GM21529 (cell line): ENCODE measurements around the gene SUSD2.

Experiments
- ATAC-seq: cut with Tn5 transposase; IDR thresholded peaks from one replicate; pipeline ENCODE4 v1.9.1; 2021; ENCODE audit not compliant: unreplicated experiment

The SUSD2 gene

DNA sequence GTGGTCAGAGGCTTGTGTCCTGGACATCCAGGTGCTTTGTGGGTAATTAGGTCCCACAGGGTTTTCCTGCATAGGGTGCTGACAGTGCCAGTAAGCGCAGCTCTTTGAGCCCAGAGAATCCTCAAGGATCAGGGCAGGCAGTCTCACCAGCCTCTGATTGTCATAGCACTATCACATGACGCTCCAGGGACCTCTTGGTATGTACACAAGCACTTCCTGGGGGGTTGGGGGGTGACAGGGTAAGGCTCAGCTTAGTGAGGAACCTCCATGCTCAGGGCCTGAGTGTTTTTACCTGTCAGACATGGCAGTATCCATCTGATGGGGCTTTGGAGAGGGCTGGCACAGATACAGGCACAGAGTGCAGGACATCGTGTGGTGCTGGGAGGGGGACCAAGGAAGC is 27.9 kb upstream of the SUSD2 start:
- ATAC-seq, result no peak

DNA sequence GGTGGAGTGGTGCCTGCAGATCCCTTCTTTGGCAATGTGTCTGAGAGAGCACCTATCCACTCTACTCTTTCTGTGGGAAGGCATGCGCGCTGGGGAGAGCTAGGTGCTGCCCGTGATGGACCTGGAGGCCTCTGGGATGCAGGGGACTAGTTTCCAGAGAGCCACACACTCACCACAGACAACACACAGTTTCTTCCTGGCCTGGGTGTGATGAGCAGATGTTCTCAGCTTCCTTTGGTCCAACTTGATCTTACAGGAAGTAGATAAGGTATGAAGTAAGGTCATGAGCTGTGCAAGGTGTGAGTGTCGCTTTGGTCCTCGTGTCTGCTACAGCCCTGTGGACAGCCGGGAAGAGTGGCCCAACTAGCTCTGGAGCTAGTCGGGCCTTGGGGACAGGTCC is 27.3 kb upstream of the SUSD2 start:
- no peak for ATAC-seq

DNA sequence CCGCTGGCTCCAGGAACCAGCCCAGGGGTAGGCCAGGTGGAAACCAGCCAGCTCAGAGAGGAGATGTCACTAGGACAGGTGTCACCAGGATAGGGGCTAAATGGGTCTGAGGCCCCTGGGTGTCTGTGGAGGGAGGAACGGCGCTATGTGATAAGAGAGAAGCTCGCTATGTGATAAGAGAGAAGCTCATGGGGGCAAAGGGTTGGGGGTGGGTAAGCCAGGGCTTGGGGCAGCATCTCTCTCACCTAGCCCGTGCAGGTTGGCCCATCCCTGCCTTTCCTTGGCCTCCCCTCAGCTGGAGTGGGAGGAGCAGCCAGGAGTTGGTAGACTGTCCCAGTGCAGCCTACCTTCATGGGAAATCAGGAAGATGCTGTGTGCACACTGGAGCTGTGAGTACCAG is 26.5 kb upstream of the SUSD2 start:
- no peak for ATAC-seq

DNA sequence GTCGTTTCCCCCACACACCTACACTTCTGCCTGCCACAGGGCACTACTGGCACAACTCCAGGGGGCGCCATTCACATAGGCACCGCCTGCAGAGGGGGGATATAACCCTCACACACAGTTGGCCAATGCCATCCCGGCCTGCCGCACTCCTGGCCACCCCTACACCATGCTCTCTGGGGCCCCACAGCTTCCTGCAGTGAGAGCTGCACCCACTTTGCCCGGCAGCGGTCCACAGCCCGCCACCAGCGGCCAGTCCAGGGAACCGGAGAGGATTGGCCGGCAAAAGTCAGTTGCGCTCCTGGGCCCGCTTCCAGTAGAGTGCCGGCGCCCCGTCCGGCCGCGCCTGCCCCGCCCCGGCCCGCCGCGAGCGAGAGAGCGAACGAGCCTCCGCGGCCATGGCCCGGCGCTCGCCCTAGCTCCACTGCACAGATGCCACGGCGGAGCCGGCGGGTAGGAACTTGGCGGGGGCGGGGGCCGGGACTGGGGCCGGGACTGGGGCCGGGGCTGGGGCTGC is 25.6 kb upstream of the SUSD2 start:
- ATAC-seq, result peak; percentile 36

DNA sequence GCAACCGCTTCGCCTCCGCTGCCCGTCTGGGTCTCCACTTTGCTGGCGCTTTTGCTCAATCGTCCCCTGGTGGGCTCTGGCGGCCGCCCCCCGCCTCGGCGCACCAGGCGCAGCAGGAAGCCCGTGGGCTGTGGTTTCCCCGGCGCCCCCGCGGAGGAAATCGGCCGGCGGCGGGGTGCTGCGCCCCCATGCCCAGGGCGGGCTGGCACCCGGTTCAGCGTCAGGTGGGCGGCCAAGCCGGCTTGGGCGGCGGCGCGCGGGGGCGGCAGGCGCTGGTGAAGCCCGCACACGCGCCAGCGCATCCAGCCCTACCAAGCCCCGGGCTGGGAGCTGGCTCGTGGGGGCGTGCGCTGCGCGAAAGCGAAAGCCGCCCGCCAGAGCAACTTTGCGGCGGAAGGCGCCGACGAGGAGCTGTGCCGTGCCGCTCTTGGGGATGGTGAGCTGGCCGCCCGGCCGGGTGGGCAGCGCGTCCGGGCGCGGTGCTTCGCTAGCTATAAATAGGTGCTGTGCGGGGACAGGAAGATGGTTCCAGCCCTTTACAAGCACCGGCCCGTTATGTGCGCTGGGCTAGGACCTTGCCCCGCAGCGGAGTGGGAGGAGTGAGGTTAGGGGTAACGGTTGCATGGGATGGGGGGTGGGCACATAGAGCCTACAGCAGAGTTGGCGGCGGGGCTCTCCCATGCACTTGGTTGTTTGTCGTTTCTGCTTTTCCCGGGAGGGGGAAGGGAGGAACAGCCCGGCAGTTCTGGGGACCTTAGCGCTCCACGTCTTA is 25.0 kb upstream of the SUSD2 start:
- ATAC-seq, result peak; percentile 35

DNA sequence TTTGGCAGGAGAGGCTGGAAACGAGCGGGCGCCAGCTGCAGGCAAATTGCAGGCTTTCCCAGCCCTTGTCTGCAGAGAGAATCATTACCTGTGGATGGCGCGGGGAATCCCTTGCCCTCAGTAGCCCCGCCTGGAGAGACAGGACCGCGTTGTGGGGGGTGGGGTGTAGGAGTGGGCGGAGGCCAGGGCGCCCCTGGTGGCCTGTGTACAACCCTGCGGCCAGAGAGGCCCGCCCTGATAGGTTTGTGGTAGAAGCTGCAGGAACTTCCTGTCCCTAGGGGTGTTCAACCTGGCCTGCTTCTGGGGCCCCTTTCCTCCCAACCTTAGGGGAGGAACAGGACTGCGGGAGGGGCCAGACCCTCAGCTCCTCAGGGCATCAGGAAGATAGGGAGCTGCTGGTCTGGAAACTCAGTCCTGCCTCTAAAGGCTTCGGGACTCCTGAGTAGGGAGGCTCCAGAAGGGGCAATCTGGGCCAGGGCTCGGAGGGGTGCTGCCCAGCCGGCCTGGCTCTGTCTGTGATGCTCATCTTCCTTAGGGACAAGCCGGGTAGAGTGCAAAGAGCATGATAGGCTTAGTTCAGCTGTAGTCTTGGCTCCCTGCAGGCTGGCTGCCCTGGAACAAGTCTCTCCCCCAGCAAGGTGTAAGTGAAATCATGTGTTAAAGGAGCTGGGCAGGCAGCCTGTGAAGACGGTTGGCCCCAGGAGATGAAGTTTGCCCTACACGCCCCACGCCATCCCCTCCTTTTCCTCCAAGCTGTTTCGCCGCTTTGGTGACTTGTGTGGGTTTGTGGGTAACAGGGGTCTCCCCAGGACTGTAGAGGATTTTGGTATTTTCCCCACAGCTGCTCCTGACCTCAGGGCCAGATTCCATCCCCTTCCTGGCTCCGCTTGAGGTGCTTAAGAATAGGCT is 24.1 kb upstream of the SUSD2 start:
- ATAC-seq, result peak; percentile 79

DNA sequence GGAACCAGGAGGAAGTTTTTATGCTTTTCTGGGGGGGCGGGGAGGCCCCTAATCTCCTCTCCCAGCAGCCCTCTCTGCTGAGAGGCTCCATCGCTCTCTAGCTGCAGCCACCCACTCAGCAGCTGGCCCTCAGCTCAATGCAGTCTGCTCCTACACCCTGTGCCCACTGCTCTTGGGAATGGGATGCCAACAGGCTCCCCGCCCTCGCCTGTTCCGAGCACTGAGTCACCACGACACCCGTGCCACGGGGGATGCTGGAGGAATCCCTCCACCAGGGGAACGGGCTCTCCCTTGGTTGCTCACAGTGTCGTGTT is 23.5 kb upstream of the SUSD2 start:
- ATAC-seq, result no peak

DNA sequence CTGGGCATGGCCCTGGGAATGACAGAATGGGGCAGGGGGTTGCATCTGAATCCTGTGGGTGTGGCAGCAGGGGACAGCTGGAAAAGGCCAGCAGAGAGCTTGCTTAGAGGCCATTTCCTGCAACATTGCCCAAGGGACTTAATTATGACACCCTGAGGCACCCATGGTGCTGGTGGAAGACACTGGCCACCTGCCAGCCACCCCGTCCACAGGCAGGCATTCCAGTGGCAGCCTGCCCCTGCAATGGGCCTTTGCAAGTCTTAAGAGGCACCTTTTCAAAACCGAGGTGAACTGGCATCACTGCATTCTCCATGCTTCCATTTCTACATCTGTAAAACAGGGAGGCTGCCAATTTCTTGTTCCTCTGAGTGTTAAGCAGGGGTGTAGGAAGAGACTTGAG is 21.6 kb upstream of the SUSD2 start:
- ATAC-seq, result no peak

DNA sequence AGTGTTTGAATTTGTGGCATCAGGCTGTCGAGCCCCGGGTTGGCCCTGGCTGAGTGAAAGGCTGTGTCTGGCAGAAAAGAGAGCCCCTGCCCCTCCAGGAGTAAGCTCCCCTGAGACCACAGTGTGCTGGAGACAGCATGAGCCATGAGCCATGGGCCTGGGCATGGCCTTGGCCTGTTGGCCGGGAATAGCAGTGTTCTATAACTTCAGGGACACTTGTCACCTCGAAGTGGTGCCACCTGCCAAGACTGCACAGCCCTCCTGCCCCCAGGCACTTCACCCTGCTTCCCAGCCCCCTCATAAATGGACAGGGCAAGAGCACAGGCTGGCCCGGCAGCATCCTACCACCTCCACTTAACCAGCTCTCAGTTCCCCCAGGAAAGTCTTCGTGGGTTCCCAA is 20.7 kb upstream of the SUSD2 start:
- ATAC-seq, result no peak

DNA sequence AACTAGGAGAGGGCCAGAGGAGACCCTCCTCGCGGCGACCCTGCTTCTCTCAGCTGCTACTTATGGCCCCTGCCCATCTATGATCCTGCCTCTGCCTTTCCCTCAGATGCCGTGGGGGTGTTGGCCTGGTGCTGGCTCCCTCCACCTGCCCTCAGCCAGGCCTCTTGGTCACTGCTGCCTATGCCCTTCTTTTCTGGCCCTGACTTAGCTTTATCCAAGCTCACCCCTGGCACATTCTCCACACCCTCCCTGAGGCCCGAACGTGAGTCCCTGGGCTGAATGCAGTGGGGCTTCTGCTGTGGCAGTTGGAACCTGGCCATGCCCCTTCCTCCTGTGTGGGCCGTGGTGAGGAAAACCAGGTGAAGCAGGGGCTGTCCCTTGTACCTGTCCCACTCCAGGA is 19.8 kb upstream of the SUSD2 start:
- no peak for ATAC-seq

DNA sequence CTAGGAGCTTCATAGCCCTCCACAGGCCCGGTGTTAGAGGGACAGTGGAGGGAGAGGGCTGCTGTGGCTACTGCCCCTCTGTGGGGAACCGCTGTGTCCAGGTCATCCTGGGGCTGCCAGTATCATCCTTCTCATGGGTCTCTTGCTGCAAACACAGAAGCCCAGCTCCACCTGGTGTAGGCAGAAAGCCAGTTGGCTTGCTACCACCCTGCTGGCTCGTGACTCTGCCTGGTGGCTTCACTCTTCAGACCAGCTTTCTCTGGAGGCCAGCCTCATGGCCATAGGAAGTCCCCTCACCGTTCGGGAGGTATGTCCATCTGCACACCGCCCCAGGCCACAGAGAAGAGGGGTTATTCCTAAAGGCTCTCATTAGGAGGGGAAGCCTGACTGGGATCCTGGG is 19.4 kb upstream of the SUSD2 start:
- ATAC-seq, result no peak

DNA sequence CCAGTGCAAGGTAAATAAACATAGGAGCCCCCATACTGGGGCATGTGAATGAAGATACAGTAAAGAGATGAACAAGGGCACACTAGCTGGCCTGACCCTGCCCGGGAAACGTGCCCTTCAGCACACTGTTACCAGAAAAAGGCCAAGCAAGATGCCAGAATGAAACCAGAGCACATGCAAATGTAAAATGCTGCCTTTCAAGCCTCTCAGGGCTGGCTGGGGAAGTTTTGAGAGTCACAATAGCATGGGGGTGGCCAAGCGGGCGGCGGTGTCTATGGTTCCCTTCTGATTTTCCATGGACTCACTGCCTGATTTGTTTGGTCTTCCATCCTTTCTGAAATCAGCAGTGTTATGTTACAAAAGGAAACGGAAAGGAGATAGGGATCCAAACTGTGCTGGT is 18.9 kb upstream of the SUSD2 start:
- no peak for ATAC-seq

DNA sequence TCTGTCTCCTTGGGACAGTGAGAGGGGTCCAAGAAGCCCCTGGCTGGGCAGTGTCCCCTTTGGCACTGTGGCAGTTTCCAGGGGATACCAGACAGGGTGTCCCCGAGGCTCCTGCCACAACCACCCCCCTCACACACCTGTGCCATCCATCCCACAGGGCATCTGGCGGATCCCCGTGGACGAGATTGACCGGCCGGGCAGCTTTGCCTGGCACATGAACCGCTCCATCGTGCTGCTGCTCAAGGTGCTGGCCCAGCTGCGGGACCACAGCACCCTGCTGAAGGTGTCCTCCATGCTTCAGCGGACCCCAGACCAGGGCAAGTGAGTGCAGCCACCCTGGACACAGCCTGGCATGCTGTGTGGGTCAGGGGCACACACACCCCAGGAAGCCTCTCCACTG is 17.0 kb upstream of the SUSD2 start:
- no peak for ATAC-seq

DNA sequence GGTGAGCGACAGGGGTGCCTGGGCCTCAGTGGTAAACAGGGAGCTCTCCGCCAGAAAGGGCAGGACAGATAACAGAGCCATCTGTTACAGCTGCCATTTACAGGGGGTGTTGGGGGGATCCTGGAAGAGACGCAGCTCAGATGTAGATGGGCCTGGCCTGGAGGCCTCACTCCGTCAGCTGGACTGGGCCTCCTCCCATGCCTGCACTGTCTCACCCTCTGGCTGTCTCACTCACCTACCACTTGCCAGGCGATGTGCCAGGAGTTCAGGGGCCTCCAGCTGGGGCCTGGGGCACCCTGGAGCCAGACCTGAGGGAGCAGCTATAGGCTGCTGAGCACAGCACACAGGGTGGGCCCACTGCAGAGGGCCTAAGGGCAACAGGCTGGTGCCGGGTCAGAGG is 16.3 kb upstream of the SUSD2 start:
- no peak for ATAC-seq

DNA sequence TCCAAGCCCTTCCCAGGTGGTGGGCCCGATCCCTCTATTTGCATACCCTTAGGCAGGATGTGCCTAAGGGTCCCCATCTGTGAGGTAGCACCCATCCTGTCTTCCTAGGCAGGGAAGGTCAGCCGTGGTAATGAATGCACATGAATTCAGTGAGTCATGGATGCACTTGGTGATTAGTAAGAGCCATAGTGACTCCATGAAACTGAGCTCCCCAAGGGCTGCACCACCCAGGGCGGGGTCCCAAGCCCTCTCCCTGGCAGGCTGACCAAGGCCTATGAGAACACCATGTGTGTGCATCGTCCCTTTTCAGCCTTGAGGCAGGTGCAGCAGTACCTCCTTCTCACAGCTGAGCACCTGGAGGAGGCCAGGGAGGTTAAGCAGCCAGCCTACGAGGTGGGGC is 15.6 kb upstream of the SUSD2 start:
- ATAC-seq, result no peak

DNA sequence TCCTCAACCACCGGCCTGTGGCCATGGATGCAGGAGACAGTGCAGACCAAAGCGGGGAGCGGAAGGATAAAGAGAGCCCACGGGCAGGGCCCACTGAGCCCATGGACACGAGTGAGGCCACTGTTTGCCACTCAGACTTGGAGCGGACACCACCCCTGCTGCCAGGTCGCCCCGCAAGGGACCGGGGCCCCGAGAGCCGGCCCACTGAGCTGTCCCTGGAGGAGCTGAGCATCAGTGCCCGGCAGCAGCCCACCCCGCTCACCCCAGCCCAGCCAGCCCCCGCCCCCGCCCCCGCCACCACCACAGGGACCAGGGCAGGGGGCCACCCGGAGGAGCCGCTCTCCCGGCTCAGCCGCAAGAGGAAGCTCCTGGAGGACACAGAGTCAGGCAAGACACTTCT is 14.5 kb upstream of the SUSD2 start:
- no peak for ATAC-seq

DNA sequence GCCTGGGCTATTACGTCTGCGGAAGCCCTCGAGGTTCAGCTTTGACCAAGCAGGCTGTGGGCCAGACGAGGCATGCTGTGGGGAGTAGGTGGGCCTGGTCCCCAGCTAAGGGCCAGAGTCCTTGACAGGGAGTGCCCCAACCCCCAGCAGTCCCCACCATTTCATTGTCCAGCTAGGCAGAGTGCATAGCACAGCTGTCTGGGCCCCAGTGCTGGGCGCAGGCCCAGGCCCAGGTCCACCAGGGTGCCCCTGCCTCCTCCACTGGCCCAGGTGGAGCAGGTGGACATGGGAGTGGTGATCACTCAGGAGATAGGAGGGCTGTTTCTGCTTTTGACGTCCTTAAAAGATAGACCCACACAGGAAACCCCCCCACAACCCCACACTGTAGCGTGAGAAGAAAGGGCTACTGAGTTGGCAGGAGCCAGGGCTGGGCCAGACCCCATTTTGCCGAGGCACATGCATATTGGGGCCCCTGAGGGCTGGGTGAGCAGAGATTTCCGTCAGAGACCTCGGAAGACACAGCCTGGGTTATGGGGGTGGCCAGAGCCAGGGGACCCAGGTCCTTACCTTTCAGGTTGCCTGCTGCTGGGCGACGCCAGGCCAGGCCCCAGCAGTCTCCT is 11.7 kb upstream of the SUSD2 start:
- no peak for ATAC-seq

DNA sequence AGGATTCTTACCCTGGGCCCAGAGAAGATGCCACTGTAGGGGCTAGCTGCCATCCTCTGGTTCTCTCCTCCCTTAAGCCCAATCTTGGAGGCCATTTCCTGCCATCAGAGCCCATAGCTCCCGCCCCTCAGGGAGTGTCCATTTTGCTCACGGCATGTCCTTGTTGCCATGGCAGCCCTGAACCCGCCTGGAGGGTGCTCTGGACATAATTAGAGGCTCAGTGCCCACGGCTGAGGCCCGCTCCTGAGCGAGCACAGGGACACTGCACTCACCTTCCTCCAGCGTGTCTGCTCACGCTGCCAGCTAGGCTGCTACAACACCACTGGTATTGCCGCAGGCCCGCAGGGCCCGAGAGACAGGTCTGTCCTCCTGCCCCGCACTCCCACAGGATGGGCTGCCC is 11.1 kb upstream of the SUSD2 start:
- no peak for ATAC-seq

DNA sequence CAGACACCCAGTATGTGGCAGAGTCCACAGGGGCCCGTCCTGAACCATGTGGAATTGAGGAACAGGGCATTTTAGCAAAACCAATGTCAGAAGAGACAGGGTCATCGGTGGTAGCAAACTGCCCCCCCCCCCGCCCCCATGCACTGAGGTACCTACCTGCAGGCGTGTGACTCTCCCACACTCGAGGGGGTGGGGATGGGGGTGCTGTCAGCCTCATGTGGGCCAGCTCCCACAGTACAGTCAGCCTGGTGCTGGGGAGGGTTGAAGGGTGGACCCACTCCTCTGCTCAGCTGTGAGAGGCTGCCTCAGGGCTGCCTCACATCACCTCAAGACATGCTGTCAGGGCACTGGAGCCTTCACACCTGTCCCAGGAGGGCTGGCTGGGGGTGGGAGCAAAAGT is 10.7 kb upstream of the SUSD2 start:
- ATAC-seq, result no peak

DNA sequence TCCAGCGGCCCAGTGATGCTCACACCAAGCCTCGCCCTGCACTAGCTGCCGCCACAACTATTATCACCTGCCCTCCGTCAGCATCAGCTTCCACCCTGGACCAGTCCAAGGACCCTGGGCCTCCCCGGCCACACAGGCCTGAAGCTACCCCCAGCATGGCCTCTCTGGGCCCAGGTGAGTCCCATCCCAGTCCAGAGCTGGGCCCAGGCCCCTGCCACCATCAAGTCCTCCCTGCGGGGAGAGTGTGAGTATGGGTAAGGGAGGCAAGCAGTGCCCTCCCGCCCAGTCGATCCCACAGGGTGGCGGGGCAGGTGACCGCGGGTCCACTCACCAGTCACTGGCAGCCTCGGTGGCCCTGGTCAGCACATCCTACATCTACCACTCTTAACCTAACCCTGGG is 9.5 kb upstream of the SUSD2 start:
- no peak for ATAC-seq

DNA sequence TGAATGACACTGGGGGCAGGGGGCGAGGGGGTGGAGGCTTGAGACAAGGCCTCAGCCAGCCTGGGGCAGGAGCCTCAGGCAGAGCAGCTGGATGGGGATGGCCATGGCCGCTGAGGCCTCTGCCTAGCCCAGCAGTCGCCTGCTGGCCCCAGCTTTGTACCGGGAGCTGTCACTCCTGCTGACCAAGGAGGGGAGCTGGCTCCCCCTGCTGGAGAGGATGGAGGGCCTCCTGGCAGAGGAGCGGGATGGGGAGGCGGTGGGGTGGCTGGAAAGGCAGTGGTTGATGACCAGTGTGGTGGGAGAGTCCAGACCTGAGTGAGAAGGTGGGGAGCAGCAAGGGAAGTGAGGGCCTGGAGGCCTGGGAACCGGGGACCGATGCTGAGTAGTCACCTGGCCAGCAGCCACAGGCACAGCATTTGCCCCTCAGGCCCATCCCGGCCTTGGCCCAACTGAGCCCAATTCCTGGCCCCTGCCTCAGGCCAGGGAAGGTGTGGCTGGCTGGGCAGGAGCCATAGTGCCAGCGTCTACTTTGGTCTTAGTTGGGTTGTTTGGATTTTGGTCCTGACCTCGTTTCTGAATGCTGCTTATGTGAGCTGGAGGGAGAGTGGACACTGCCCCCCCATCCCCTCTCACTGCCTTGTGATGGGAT is 6.0 kb upstream of the SUSD2 start:
- ATAC-seq, result no peak
